CD4-positive, alpha-beta T cell treated with Interleukin-4 for 1 hour (primary cell): ENCODE measurements around the gene GARNL3.

Experiments
- DNase-seq, 2 donors: peaks; one replicate each; pipeline ENCODE4 v3.0.0-alpha.2; 2020 to 2022

Gene GARNL3

DNA sequence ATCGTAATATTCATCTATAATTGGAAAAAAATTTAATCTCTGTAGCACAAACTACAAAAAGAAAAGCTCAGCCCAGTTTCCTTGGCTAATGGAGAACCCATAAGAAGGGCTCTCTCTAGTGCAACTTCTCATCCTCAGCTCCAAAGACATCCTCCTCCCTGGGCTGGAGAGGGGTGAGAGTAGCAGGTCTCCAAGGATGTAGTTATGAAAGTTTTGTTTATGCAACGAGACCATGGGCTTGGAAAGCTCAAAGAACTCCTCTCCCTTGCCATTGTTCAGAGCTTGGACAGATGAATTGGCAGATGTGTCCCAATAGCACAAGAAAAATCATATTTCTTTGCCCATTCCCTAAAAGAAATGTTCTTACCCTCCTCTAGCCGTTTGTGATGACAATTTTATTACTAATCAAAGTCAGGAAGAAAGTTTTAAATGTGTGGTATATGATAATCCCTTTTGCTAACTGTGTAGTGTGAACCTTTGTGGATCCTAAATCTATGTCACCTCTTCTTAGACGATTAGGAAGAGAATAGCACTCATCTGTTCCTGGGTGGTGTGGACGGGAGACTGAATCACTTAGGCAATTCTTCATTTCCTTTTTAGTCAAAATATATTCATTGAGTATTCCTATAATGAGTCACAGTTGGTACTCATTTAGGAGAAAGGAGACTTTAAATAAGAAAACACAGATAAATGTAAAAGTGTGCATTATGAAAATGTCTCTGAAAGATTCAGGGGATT is 52.2 kb downstream of the GARNL3 start:
- no peak for DNase-seq

DNA sequence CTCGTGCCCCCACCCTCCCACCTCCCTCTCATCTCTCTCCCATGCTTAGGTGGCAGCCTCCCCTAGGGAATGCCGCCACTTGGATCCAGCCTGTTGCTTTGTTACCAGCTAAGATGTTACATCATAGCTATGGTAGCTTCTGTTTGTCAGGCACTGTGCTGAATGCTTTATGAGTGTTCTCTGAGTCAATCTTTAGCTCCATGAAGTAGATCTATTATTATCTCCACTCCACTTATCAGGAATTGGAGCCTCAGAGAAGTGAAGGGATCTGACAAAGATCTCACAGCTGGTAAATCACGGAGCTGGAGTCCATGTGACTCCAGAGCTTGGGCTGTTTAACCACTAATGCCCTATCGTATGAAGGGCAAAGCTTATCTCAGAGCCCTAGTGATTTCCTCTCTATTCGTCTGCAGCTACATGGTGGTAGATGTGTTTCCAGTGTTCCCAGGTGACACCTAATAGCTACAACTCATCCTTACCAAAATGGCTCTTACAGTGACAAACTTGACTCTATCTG is 54.1 kb downstream of the GARNL3 start:
- DNase-seq, result no peak

DNA sequence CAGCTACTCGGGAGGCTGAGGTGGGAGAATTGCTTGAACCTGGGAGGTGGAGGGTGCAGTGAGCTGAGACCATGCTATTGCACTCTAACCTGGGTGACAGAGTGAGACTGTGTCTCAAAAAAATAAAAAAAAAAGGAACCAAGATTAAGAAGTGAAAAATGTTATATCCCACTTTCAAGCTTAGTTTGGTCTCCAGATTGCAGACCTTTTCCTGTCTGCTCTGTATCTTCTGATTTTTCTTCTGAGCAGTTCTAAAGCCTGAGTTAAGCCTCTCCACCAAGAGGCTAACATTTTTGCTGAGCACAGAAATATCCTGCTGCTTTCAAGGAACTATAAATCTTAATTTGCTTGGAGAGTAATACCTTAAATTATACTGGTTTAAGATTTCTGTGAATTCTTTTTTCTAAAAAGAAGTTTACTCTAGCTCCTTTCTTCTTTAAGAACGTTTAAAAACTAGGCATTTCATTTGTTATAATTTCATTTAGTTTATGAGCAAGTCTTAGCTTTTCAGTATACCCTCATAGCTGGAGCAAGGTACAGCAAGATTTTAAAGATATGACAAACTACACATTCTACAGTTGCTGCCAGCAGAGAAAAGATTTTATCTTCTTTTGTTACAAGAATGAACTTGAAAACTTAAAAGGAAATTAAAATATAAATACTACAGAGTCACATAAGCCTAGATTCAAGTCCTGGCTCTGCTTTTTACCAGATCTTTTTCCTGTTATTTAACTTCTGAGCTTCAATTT is 55.0 kb downstream of the GARNL3 start:
- no peak for DNase-seq

DNA sequence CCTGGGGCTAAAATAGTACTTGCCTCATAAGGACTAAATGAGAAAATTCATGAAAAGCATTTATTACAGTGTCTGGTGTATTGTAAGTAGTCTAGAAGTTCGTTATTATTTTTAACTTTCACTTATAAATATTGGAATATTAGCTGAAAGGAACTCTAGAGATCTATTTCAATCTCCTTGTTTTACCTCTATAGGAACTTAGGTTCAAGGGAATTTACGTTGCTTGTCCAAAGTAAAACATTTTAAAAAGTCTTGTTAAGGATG is 55.5 kb downstream of the GARNL3 start:
- DNase-seq, result no peak

- DNase-seq, result no peak
These were observed 58.8 kb downstream of the GARNL3 start for GRCh38 chr9:127323393-127323792.

DNA sequence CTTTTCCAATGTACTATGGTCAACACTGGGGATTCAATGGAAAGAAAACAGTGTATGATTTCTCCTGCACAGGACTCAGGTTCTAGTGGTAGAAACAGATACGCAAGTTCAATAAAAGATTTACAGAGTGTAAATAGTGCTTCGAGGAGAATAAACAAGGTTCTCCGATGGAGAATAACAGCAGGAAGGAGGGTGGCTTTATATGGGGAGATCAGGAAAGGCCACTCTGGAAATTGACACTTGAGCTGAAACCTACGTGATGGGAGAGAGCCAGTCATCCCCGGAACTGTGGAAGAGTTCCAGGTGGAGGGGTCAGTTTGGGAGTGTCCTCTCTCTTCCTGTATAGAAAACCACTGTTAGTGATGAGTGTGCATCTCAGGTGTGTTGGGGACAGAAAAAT is 65.9 kb downstream of the GARNL3 start:
- no peak for DNase-seq

GRCh38 chr9:127333221-127334064 is 68.9 kb downstream of the GARNL3 start:
- DNase-seq, result no peak

GRCh38 chr9:127334725-127335124 is 70.2 kb downstream of the GARNL3 start:
- DNase-seq, result no peak

GRCh38 chr9:127336086-127336485 is 71.5 kb downstream of the GARNL3 start:
- DNase-seq, result no peak

DNA sequence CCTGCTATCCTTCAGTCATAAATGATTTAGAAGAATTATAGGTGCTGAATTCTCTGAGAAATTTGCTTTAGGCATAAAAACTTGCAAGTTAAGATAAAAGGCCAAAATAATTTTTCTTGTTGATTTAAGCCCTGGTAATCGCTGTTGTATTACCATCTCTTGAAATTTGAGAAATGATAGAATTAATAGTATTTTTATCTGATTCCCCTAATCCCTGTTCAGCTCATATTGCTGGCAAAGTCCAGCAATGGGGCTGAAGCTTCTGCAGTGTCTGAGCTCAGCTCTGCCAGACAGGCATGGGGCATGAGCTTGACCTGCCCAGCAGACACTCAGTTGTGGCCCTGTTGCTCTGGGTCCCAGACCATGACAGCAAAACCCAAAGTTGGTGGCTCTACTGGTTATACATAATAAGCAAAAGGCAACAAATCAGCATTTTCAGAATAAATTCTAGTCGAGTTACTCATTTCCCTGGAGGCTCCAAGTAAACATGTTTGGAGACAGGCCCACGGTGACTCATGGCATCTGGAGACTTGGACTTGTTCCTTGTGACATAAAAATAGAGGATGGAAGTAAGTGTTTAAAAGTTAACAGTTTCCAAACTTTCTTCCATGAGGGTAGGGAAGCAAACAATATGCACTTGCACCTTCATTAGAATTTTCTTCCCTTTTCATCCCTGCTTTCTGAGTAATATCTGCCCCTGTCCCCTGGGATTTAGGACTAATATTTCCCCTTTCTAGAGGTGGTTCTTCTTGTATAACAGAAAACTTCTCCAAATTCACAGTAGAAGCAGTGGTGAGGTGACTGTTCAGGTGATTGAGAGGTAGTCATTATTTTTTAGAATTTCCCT is 72.2 kb downstream of the GARNL3 start:
- no peak for DNase-seq

DNA sequence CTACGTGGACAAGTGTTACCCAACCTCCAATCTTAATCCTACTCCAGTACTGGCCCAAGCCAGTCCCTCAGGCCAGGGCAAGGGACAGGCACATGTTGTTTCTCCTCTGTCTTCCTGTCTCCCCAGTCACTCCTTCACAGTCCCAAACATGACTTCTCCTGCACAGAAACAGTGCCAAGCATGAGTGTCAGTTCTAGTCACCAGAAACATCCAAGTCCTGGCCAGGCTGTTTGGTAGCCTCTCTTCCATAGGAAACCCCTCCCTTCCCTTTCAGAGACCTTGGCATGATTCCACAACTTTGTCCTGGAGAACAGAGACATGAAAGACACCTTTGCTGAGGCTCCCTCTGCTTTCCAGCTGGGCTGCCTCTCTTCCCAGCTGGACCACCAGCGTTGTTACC is 76.1 kb downstream of the GARNL3 start:
- no peak for DNase-seq

DNA sequence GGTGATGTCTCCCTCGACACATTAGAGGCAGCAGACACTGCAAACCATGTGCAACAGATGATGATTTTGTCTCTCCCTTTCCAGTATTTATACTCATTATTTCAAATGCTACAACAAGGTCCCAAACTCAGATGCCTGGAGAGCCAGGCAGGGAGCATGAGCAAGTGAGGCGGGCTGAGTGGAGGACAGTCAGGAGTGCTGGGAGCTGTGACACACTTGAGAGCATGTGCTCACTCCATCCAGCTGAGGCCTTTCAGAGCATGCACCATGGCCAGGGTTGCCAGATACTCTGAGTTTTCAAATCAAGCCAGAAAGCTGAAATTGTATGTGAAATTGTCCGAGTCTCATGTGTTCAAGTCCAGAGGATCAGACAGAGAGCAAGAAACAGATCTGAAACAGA is 76.6 kb downstream of the GARNL3 start:
- DNase-seq, result no peak

- no peak for DNase-seq
These were observed 79.9 kb downstream of the GARNL3 start for GRCh38 chr9:127344368-127345000.

GRCh38 chr9:127345566-127345965 is 81.0 kb downstream of the GARNL3 start:
- DNase-seq, result no peak

GRCh38 chr9:127346584-127346983 is 82.0 kb downstream of the GARNL3 start:
- no peak for DNase-seq

- no peak for DNase-seq
These were observed 83.5 kb downstream of the GARNL3 start for GRCh38 chr9:127347831-127348776.

DNA sequence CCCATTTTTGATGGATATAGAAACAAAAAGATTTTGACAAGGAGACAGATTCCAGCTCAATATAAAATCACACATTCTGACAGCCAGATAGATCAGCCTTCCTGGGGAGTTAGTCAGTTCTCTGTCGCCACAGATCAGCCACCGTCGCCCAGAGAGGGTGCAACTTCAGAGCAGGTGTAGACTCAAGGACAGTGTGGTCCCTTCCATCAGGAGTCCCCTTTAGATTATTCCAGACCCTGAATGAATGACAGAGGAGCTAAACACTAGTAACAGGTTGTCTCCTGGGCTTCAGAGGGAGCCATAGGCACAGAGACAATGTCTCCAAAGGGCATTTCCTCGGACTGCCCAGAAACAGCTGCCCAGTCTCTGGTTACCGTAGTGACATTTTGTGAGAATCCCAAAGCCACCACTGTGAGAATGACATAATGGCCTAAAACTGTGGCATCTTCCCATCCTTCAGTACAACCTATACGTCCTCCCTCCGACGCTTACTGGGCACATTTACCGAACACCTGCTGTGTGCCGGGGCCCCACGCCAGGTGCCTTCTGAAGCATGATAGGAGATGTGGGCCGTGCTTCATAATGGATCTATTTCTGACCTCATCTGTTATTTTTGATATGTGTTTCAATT is 85.0 kb downstream of the GARNL3 start:
- DNase-seq, result no peak

GRCh38 chr9:127351182-127352166 is 86.9 kb downstream of the GARNL3 start:
- DNase-seq, result no peak

GRCh38 chr9:127353882-127354281 is 89.3 kb downstream of the GARNL3 start:
- no peak for DNase-seq
